Measurements from ENCODE around the gene SKI.

Gene SKI

DNA sequence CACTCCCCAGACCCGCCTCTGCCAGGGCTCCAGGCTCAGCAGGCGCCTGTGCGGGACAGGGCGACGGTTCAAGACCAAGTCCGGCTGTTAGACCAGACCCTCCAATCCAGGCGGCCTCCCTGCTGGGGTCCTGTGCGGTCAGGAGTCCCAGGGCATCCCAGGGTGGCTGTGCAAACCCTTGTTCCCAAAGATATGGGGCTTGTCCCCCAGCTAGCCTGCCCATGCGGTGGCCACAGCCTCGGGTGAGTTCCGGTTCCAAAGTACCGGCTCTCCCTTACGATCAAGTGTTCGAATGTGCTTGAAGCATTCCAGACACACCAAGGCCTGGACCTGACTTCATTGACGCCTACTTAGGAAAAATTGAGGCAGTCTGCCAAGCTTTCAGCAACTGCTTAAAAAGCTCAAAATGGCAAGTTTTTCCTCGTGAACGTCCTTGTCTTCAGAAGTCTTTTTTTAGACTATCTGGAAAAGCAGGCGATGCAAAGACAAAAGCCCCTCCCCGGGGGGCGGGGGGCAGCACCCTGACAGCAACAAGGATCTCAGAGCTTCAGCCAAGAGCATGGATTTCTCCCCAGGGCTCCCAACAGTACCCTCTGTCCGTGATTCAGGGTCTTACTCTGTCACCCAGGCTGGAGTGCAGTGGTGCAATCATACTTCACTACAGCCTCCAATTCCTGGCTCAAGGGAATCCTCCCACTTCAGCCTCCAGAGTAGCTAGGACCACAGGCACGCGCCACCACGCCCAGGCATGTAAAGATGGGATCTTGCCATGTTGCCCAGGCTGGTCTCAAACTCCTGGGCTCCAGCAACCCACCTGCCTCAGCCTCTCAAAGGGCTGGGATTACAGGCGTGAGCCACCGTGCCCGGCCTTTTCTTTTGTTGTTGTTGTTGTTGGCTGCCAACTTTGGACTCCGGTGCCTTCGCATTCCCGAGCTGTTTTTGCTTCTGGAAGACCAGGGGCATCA is 35.8 kb upstream of the SKI start:
- Histone ChIP-seq H4K20me1 (ENCODE audit: insufficient read depth, low read length) (peaks cover 17% of the 10 kb centered on the region), H3K4me2 (ENCODE audit: insufficient read depth, low read length) (peak overlapping the region; percentile 70), H3K27ac (ENCODE audit: low read length) (no peak overlapping the region), H3K9ac (ENCODE audit: low read depth, low read length) (0 out of 2 replicates have a peak overlapping the region, but pooled peaks have one; percentile 66), H3K79me2 (ENCODE audit: insufficient read depth, low read length) (peaks cover 30% of the 10 kb centered on the region), H3K4me3 (ENCODE audit: low read depth in 1 of 2, low read length in 2 of 2) (no peak overlapping the region), H3K27me3 (ENCODE audit: insufficient read depth, low read length, poor library complexity) (no peaks in the 10 kb centered on the region), H3K36me3 (ENCODE audit: insufficient read depth, low read length) (peaks cover 28% of the 10 kb centered on the region), H3K9me3 (ENCODE audit: insufficient read depth, low read length, severe bottlenecking) (no peaks in the 10 kb centered on the region), H3K4me1 (ENCODE audit: insufficient read depth, low read length) (peaks cover 34% of the 10 kb centered on the region), H2AFZ (ENCODE audit: low read depth, low read length) (no peak overlapping the region)
- DNase-seq (no peak), ATAC-seq (ENCODE audit: insufficient read depth, low read depth) (no peak)
- TF ChIP-seq EZH2 (IDR thresholded peaks at IDR 0.05; ENCODE audit: borderline replicate concordance, low read depth, low read length, severe bottlenecking) = no peak
- TF ChIP-seq, protein P1, sequence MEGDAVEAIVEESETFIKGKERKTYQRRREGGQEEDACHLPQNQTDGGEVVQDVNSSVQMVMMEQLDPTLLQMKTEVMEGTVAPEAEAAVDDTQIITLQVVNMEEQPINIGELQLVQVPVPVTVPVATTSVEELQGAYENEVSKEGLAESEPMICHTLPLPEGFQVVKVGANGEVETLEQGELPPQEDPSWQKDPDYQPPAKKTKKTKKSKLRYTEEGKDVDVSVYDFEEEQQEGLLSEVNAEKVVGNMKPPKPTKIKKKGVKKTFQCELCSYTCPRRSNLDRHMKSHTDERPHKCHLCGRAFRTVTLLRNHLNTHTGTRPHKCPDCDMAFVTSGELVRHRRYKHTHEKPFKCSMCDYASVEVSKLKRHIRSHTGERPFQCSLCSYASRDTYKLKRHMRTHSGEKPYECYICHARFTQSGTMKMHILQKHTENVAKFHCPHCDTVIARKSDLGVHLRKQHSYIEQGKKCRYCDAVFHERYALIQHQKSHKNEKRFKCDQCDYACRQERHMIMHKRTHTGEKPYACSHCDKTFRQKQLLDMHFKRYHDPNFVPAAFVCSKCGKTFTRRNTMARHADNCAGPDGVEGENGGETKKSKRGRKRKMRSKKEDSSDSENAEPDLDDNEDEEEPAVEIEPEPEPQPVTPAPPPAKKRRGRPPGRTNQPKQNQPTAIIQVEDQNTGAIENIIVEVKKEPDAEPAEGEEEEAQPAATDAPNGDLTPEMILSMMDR (IDR thresholded peaks at IDR 0.05; ENCODE audit: borderline replicate concordance, extremely low read depth, low read length, poor library complexity, severe bottlenecking) = no peak

DNA sequence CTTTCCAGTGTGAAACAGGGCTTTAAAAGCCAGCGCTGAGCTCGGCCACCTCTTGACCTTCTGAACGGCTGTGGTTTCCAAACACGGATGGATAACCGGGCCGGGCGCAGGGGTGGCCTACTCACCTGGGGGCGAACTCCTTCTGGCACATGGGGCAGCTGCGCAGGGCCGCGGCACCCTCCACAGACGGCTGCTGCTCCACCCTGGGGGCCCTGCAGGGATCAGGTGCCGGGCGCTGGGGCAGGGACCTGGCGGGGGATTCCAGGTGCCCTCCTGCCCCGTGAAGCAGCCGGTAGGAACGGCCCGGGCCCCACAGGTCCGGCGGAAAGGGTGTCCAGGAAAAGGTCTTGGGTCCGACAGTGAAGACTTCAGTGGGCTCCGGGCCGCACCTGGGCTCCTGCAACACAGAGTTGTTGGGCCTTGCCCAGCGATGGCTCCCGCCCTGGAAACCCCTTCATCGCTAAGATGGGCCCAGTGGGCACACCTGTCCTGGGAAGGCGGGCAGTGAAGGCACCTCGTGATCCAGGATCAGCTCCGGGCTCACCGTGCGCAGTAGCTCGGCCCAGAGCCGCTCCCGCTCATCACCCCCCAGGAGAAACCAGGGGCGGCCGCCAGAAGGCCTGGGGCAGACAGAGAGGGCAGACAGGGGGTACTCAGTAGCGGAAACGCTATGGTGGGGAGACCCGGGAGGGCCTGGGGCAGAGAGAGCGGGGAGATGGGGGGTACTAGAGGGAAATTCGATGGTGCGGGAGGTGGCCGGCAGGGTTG is 34.4 kb upstream of the SKI start:
- Histone ChIP-seq H4K20me1 (ENCODE audit: insufficient read depth, low read length) (peaks cover 9% of the 10 kb centered on the region), H3K4me1 (ENCODE audit: insufficient read depth, low read length) (peaks cover 34% of the 10 kb centered on the region), H3K27ac (ENCODE audit: low read length) (peak overlapping the region; percentile 68), H3K79me2 (ENCODE audit: insufficient read depth, low read length) (peaks cover 30% of the 10 kb centered on the region), H3K4me2 (ENCODE audit: insufficient read depth, low read length) (peak overlapping the region; percentile 70), H3K9ac (ENCODE audit: low read depth, low read length) (peak overlapping the region; percentile 66), H3K4me3 (ENCODE audit: low read depth in 1 of 2, low read length in 2 of 2) (peak overlapping the region; percentile 33 to 65; a peak in 3 of 4 replicates), H3K36me3 (ENCODE audit: insufficient read depth, low read length) (peaks cover 28% of the 10 kb centered on the region), H3K27me3 (ENCODE audit: insufficient read depth, low read length, poor library complexity) (no peaks in the 10 kb centered on the region), H3K9me3 (ENCODE audit: insufficient read depth, low read length, severe bottlenecking) (no peaks in the 10 kb centered on the region), H2AFZ (ENCODE audit: low read depth, low read length) (no peak overlapping the region; the same call in 1 of the 2 replicates)
- no peak for DNase-seq
- ATAC-seq (ENCODE audit: insufficient read depth, low read depth) = no peak
- TF ChIP-seq, protein P1 (IDR thresholded peaks at IDR 0.05; ENCODE audit: borderline replicate concordance, extremely low read depth, low read length, poor library complexity, severe bottlenecking) = no peak

DNA sequence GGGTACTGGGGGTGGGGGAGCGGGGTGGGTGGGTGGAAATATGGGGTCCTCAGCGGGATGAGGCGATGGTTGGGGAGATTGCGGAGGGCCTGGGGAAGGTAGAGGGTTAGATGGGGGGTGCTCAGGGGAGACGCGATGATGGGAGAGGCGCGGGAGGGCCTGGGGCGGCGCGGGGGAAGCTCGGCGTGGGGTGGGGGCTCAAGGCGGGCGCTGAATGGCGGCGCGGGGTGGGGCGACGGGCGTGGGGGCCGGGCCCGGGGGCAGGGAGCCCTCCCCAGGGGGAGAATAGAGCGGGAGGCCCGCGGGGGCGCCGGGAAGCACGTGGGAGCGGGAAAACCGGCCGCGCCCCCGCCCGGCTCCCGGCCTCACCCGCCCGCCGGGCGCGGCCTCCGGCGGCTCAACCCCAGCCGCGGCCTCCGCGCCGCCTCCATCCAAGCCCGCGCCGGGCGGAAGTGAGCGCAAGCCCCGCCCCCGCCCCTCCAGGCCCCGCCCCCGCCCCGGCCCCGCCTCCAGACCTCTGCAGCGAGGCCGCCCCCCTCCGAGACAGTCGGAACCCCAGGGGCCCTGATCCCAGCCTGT is 33.7 kb upstream of the SKI start, which contains the start of gene FAAP20:
Gene FAAP20 (minus strand): TSS at position 454 of the 579 bp plus-strand sequence. CDS start 23 bp downstream, at position 431.
- peak; percentile 84 for DNase-seq
- TF ChIP-seq, protein P1 (IDR thresholded peaks at IDR 0.05; ENCODE audit: borderline replicate concordance, extremely low read depth, low read length, poor library complexity, severe bottlenecking) = no peak
- TF ChIP-seq EZH2 (IDR thresholded peaks at IDR 0.05; ENCODE audit: borderline replicate concordance, low read depth, low read length, severe bottlenecking) = no peak

More for the DNA sequence above, 33.7 kb upstream of the SKI start, which contains the start of gene FAAP20:
- Histone ChIP-seq H3K4me3 (ENCODE audit: low read depth in 1 of 2, low read length in 2 of 2) (peak within 1 kb of the TSS; percentile 33 to 65; a peak in 3 of 4 replicates), H3K9me3 (ENCODE audit: insufficient read depth, low read length, severe bottlenecking) (no peaks in the 10 kb centered on the region), H3K36me3 (ENCODE audit: insufficient read depth, low read length) (peaks cover 25% of the 10 kb centered on the region), H2AFZ (ENCODE audit: low read depth, low read length) (peak within 1 kb of the TSS; percentile 89), H3K4me2 (ENCODE audit: insufficient read depth, low read length) (peak within 1 kb of the TSS; percentile 70), H3K79me2 (ENCODE audit: insufficient read depth, low read length) (peaks cover 30% of the 10 kb centered on the region), H3K4me1 (ENCODE audit: insufficient read depth, low read length) (peaks cover 34% of the 10 kb centered on the region), H3K27ac (ENCODE audit: low read length) (peak within 1 kb of the TSS; percentile 92), H4K20me1 (ENCODE audit: insufficient read depth, low read length) (peaks cover 7% of the 10 kb centered on the region), H3K9ac (ENCODE audit: low read depth, low read length) (peak within 1 kb of the TSS; percentile 66), H3K27me3 (ENCODE audit: insufficient read depth, low read length, poor library complexity) (no peaks in the 10 kb centered on the region)
- peak; percentile 75 for ATAC-seq (ENCODE audit: insufficient read depth, low read depth)
